GM12874 (cell line): Measurements from ENCODE around the gene TFDP1.

Experiments
- CTCF ChIP-seq: IDR thresholded peaks from 2 replicates; pipeline ENCODE4 v1.5.1; 2011; ENCODE audit warnings: low read depth, mild to moderate bottlenecking, control low read depth, low read length, moderate library complexity; ENCODE audit not compliant: insufficient read depth

The TFDP1 gene

GRCh38 chr13:113539176-113539575 is 45.4 kb upstream of the TFDP1 start:
- no peak for TF ChIP-seq CTCF

- TF ChIP-seq CTCF, result no peak
These were observed 44.7 kb upstream of the TFDP1 start for GRCh38 chr13:113539822-113540221.

- no peak for TF ChIP-seq CTCF
These were observed 44.0 kb upstream of the TFDP1 start for GRCh38 chr13:113540523-113540922.

GRCh38 chr13:113542751-113543424 is 41.7 kb upstream of the TFDP1 start:
- TF ChIP-seq CTCF, result no peak

- no peak for TF ChIP-seq CTCF
These were observed 40.3 kb upstream of the TFDP1 start for GRCh38 chr13:113544071-113544891.

- TF ChIP-seq CTCF, result no peak
These were observed 39.7 kb upstream of the TFDP1 start for GRCh38 chr13:113544896-113545295.

GRCh38 chr13:113545455-113545930 is 39.1 kb upstream of the TFDP1 start:
- no peak for TF ChIP-seq CTCF
